HEK293 (cell line): ENCODE measurements around the gene SGMS1.
"Not testable (repeated sequence)": the region's sequence is repeated elsewhere in the genome, so short reads cannot be mapped to it uniquely, and the experiment has no call there.

Source experiments
- CTCF ChIA-PET: fragments of 350-600 bp; formaldehyde crosslinking; extraction: SDS; loops from one replicate; lab custom pipeline; 2021; ENCODE audit warnings: antibody characterized with exemption; lab: Yijun Ruan, JAX
- POLR2A ChIA-PET: fragments of 300-600 bp; formaldehyde crosslinking; extraction: SDS; loops from one replicate; lab custom pipeline; 2020; ENCODE audit warnings: antibody characterized with exemption, inconsistent platforms; lab: Yijun Ruan, JAX
- H3K27ac ChIP-seq: fragments of 200-500 bp; sonication (Bioruptor generic); 2 replicates; pipeline ENCODE4 v1.5.1; 2014; ENCODE audit warnings: low read depth, low read length, control low read depth, inconsistent platforms; ENCODE audit errors: extremely low read depth
- H3K36me3 ChIP-seq, 2 experiments: fragments of 200-500 bp in 1 of 2; sonication (Bioruptor generic) in 1 of 2; 1 replicate in 1 of 2; 2 replicates in 1 of 2; pipeline ENCODE4 v1.5.1; 2014 to 2017; ENCODE audit warnings: inconsistent platforms in 2 of 2, low read length in 2 of 2; ENCODE audit not compliant: control insufficient read depth in 2 of 2, insufficient read depth in 1 of 2
- H3K4me1 ChIP-seq: fragments of 200-500 bp; sonication (Bioruptor generic); 2 replicates; pipeline ENCODE4 v1.5.1; 2014; ENCODE audit warnings: mild to moderate bottlenecking, low read length, inconsistent platforms; ENCODE audit not compliant: control insufficient read depth, insufficient read depth
- H3K4me3 ChIP-seq: 2 replicates; pipeline ENCODE4 v1.5.1; 2011; ENCODE audit warnings: low read depth, mild to moderate bottlenecking, control low read depth, low read length, moderate library complexity
- H3K9me3 ChIP-seq: fragments of 200-500 bp; sonication (Bioruptor generic); 2 replicates; pipeline ENCODE4 v1.5.1; 2014; ENCODE audit warnings: low read depth, low read length, inconsistent platforms; ENCODE audit not compliant: control insufficient read depth, insufficient read depth
- EGR2 ChIP-seq: fragments of 450-650 bp; formaldehyde crosslinking; IDR thresholded peaks from 2 replicates; pipeline ENCODE4 v1.5.1; 2016; ENCODE audit warnings: low read depth, missing biosample characterization, missing genetic modification characterization
- GLIS1 ChIP-seq: fragments of 450-650 bp; formaldehyde crosslinking; IDR thresholded peaks from 2 replicates; pipeline ENCODE4 v1.5.1; 2016; ENCODE audit warnings: missing biosample characterization, missing genetic modification characterization
- MEIS1 ChIP-seq: sonication (generic); formaldehyde crosslinking; IDR thresholded peaks from 2 replicates; pipeline ENCODE4 v1.8.1; 2022; ENCODE audit warnings: missing genetic modification reagents, mild to moderate bottlenecking, borderline replicate concordance
- SCRT2 ChIP-seq: fragments of 450-650 bp; formaldehyde crosslinking; IDR thresholded peaks from 2 replicates; pipeline ENCODE4 v1.5.1; 2016; ENCODE audit warnings: missing biosample characterization, missing genetic modification characterization
- SP3 ChIP-seq: fragments of 450-650 bp; formaldehyde crosslinking; IDR thresholded peaks from 2 replicates; pipeline ENCODE4 v1.5.1; 2016; ENCODE audit warnings: missing biosample characterization, missing genetic modification characterization
- ZNF133 ChIP-seq: fragments of 450-650 bp; formaldehyde crosslinking; IDR thresholded peaks from 2 replicates; pipeline ENCODE4 v1.5.1; 2016; ENCODE audit warnings: missing biosample characterization, missing genetic modification characterization
- ZNF146 ChIP-seq: fragments of 450-650 bp; formaldehyde crosslinking; IDR thresholded peaks from 2 replicates; pipeline ENCODE4 v1.5.1; 2016; ENCODE audit warnings: missing biosample characterization, missing genetic modification characterization
- ZNF155 ChIP-seq: fragments of 450-650 bp; formaldehyde crosslinking; IDR thresholded peaks from 2 replicates; pipeline ENCODE4 v1.5.1; 2016; ENCODE audit warnings: missing biosample characterization, missing genetic modification characterization
- ZNF214 ChIP-seq: fragments of 450-650 bp; formaldehyde crosslinking; IDR thresholded peaks from 2 replicates; pipeline ENCODE4 v1.5.1; 2017; ENCODE audit warnings: missing biosample characterization, mild to moderate bottlenecking, missing genetic modification characterization, borderline replicate concordance
- ZNF248 ChIP-seq: fragments of 450-650 bp; formaldehyde crosslinking; IDR thresholded peaks from 2 replicates; pipeline ENCODE4 v1.5.1; 2017; ENCODE audit warnings: missing biosample characterization, missing genetic modification characterization
- ZNF426 ChIP-seq: fragments of 450-650 bp; formaldehyde crosslinking; IDR thresholded peaks from 2 replicates; pipeline ENCODE4 v1.5.1; 2017; ENCODE audit warnings: missing biosample characterization, missing genetic modification characterization, mild to moderate bottlenecking, inconsistent platforms, moderate library complexity
- ZNF560 ChIP-seq: fragments of 450-650 bp; formaldehyde crosslinking; IDR thresholded peaks from 2 replicates; pipeline ENCODE4 v1.5.1; 2017; ENCODE audit warnings: missing biosample characterization, missing genetic modification characterization, borderline replicate concordance
- ZNF776 ChIP-seq: fragments of 450-650 bp; formaldehyde crosslinking; IDR thresholded peaks from 2 replicates; pipeline ENCODE4 v1.5.0; 2017; ENCODE audit warnings: missing biosample characterization, missing genetic modification characterization, borderline replicate concordance
- ZNF837 ChIP-seq: fragments of 450-650 bp; formaldehyde crosslinking; IDR thresholded peaks from 2 replicates; pipeline ENCODE4 v1.5.1; 2016; ENCODE audit warnings: missing biosample characterization, missing genetic modification characterization
- TF ChIP-seq, protein P1 (sequence below): fragments of 450-650 bp; formaldehyde crosslinking; IDR thresholded peaks from 2 replicates; pipeline ENCODE4 v1.5.1; 2016; ENCODE audit warnings: missing biosample characterization, missing genetic modification characterization
- TF ChIP-seq, protein P2 (sequence below): fragments of 450-650 bp; formaldehyde crosslinking; IDR thresholded peaks from 2 replicates; pipeline ENCODE4 v1.5.1; 2016; ENCODE audit warnings: missing biosample characterization, missing genetic modification characterization
- TF ChIP-seq, protein P3 (sequence below): fragments of 450-650 bp; formaldehyde crosslinking; IDR thresholded peaks from 2 replicates; pipeline ENCODE4 v1.5.1; 2016; ENCODE audit warnings: missing biosample characterization, missing genetic modification characterization
- TF ChIP-seq, protein P4 (sequence below): fragments of 450-650 bp; formaldehyde crosslinking; IDR thresholded peaks from 2 replicates; pipeline ENCODE4 v1.5.1; 2016; ENCODE audit warnings: missing biosample characterization, missing genetic modification characterization

SGMS1 gene

DNA sequence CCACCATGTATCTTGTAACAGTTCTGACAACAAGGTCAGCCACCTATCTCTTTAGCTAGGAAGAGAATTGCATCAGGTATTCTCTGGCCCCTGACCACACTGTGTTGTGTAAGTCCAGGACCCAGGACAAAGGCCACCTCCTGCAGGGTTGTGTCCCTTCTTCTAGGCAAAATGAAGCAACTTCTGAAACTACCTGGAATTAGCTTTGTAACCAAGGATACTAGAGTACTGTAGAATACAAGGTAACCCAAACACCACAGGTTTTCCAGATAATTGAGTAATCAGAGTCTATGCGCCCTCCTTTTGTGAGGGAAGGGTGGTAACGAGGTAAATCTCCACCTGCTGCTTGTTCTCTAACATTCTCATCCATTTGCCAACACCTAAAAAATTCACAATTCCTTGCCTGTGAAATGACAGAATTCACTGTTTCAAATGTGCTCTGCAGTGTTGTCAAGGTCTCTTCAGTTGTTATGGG lies 51.7 kb downstream of the SGMS1 start:
- H3K36me3 ChIP-seq: no peaks in the 10 kb centered on the region

DNA sequence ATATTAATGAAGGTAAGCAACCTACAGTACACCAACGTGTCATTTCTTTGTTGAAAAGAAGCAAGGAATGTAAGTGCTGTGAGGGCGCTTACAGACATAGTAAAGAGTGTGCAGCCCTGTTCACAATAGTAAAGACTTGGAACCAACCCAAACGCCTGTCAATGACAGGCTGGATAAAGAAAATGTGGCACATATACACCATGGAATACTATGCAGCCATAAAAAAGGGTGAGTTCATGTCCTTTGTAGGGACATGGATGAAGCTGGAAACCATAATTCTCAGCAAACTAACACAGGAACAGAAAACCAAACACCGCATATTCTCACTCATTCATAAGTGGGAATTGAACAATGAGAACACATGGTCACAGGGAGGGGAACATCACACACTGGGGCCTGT lies 55.0 kb downstream of the SGMS1 start:
- H3K36me3 ChIP-seq, H3K4me3 ChIP-seq, POLR2A ChIA-PET, H3K9me3 ChIP-seq, H3K27ac ChIP-seq, H3K4me1 ChIP-seq: not testable (repeated sequence)
- TF ChIP-seq, protein P1, sequence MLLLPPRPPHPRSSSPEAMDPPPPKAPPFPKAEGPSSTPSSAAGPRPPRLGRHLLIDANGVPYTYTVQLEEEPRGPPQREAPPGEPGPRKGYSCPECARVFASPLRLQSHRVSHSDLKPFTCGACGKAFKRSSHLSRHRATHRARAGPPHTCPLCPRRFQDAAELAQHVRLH (tag by site-specific recombination): peak; percentile 91
- TF ChIP-seq ZNF146 (tag by site-specific recombination): peak; percentile 97
- CTCF ChIA-PET: interaction anchor here (0.7 kb wide), 1 partner anchor 17 kb away, joined by 5 read pairs; no protein-coding TSS in a partner anchor

More for the DNA sequence above, 51.7 kb downstream of the SGMS1 start:
- TF ChIP-seq ZNF560 (tag by site-specific recombination): no peak
- TF ChIP-seq ZNF248 (tag by site-specific recombination): no peak
- no peak for TF ChIP-seq ZNF214 (tag by site-specific recombination)
- TF ChIP-seq, protein P2, sequence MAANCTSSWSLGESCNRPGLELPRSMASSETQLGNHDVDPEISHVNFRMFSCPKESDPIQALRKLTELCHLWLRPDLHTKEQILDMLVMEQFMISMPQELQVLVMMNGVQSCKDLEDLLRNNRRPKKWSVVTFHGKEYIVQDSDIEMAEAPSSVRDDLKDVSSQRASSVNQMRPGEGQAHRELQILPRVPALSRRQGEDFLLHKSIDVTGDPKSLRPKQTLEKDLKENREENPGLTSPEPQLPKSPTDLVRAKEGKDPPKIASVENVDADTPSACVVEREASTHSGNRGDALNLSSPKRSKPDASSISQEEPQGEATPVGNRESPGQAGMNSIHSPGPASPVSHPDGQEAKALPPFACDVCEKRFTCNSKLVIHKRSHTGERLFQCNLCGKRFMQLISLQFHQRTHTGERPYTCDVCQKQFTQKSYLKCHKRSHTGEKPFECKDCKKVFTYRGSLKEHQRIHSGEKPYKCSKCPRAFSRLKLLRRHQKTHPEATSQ: no peak
- TF ChIP-seq, protein P3, sequence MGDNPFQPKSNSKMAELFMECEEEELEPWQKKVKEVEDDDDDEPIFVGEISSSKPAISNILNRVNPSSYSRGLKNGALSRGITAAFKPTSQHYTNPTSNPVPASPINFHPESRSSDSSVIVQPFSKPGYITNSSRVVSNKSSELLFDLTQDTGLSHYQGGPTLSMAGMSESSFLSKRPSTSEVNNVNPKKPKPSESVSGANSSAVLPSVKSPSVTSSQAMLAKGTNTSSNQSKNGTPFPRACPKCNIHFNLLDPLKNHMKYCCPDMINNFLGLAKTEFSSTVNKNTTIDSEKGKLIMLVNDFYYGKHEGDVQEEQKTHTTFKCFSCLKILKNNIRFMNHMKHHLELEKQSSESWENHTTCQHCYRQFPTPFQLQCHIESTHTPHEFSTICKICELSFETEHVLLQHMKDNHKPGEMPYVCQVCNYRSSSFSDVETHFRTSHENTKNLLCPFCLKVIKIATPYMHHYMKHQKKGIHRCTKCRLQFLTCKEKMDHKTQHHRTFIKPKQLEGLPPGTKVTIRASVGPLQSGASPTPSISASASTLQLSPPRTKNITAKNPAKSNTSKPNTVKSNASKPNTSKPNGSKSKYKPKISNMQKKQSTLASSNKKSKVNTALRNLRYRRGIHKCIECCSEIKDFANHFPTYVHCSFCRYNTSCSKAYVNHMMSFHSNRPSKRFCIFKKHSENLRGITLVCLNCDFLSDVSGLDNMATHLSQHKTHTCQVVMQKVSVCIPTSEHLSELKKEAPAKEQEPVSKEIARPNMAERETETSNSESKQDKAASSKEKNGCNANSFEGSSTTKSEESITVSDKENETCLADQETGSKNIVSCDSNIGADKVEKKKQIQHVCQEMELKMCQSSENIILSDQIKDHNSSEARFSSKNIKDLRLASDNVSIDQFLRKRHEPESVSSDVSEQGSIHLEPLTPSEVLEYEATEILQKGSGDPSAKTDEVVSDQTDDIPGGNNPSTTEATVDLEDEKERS (tag by site-specific recombination): no peak
- no peak for TF ChIP-seq ZNF776 (tag by site-specific recombination)
- Histone ChIP-seq H3K4me3 (no peak overlapping the region), H3K27ac (no peak overlapping the region), H3K4me1 (no peaks in the 10 kb centered on the region), H3K9me3 (no peaks in the 10 kb centered on the region)
- CTCF ChIA-PET: interaction anchor here (0.7 to 1.6 kb wide), 2 partner anchors 14 to 204 kb away, joined by 3 to 7 read pairs; no protein-coding TSS in a partner anchor
- POLR2A ChIA-PET: no interaction called here

DNA sequence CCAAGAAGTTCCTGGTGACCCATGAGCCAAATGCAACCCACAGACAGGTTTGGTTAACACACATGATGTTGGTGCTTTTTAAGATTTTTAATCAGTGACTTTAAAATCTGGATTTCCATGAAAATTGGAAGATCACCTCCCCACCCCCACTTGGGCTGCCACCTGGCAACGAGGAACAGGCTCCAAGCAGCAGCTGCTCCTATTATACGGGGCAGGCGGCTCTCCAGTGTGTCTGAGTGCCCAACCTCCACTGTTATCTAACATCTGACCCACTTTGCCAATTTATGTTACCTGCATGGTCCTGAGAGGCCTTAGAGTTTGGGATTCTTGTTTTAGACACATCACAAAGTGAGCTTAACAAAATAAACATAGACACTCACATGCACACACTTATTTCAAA lies 56.4 kb downstream of the SGMS1 start:
- ChIA-PET CTCF (interaction anchor here (1.6 kb wide), 1 partner anchor 11 kb away, joined by 4 read pairs; no protein-coding TSS in a partner anchor), POLR2A (no interaction called here)
- Histone ChIP-seq H3K4me3 (no peak overlapping the region), H3K4me1 (no peaks in the 10 kb centered on the region), H3K36me3 (no peaks in the 10 kb centered on the region), H3K27ac (no peak overlapping the region), H3K9me3 (no peaks in the 10 kb centered on the region)
- TF ChIP-seq ZNF837 (tag by site-specific recombination) (no peak), GLIS1 (tag by site-specific recombination) (no peak), ZNF155 (tag by site-specific recombination) (no peak), MEIS1 (CRISPR knock-in tag) (no peak), ZNF133 (tag by site-specific recombination) (no peak)

DNA sequence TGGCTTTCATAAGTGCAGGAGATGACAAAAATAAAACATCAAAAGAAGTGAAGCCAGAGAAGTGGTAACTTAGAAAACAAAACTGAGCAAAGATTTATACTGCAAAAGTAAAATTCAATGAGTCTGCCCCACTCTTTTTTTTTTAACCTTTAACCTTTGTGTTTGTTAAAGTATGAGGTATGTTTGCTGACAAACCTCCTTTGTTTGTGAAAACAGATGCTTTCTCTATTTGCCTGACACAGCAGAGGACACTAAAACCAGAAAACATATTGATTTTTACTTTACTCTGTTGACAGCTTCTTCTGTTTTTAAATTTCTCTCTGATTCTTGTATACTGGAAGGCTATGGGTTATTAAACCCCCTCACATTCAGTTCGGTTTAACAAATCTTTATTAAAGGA lies 57.6 kb downstream of the SGMS1 start:
- Histone ChIP-seq H3K4me3 (no peak overlapping the region), H3K4me1 (peaks cover 2% of the 10 kb centered on the region; the same call in 1 of the 2 replicates), H3K36me3 (no peaks in the 10 kb centered on the region), H3K27ac (no peak overlapping the region), H3K9me3 (no peaks in the 10 kb centered on the region)
- ChIA-PET CTCF (no interaction called here), POLR2A (no interaction called here)
- TF ChIP-seq, protein P4, sequence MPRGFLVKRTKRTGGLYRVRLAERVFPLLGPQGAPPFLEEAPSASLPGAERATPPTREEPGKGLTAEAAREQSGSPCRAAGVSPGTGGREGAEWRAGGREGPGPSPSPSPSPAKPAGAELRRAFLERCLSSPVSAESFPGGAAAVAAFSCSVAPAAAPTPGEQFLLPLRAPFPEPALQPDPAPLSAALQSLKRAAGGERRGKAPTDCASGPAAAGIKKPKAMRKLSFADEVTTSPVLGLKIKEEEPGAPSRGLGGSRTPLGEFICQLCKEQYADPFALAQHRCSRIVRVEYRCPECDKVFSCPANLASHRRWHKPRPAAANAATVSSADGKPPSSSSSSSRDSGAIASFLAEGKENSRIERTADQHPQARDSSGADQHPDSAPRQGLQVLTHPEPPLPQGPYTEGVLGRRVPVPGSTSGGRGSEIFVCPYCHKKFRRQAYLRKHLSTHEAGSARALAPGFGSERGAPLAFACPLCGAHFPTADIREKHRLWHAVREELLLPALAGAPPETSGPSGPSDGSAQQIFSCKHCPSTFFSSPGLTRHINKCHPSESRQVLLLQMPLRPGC (tag by site-specific recombination): no peak
- no peak for TF ChIP-seq SCRT2 (tag by site-specific recombination)
- TF ChIP-seq EGR2 (tag by site-specific recombination): no peak
- no peak for TF ChIP-seq SP3 (tag by site-specific recombination)
- no peak for TF ChIP-seq ZNF426 (tag by site-specific recombination)
